GM12892 (cell line): Measurements from ENCODE around the gene ST3GAL3.

ENCODE experiments used
- DNase-seq: peaks from one replicate; pipeline ENCODE4 v3.0.0; 2011; ENCODE audit not compliant: insufficient read length
- FAIRE-seq: peaks from 2 replicates; lab custom pipeline; 2011; peaks lifted over from hg19 to GRCh38; lab: Jason Lieb, UNC
- POLR2A ChIP-seq: IDR thresholded peaks from 2 replicates; pipeline ENCODE4 v1.6.1; 2011; ENCODE audit warnings: low read depth, low read length, control low read depth
- POLR2AphosphoS5 ChIP-seq: IDR thresholded peaks from 2 replicates; pipeline ENCODE4 v1.6.1; 2011; ENCODE audit warnings: low read depth, low read length, control low read depth
- TAF1 ChIP-seq: IDR thresholded peaks from 2 replicates; pipeline ENCODE4 v1.6.1; 2011; ENCODE audit warnings: low read depth, mild to moderate bottlenecking, control low read depth, low read length, borderline replicate concordance

ST3GAL3 gene

GRCh38 chr1:43953361-43953760, 246.0 kb downstream of the ST3GAL3 start:
- no peak for TF ChIP-seq POLR2AphosphoS5
- no peak for TF ChIP-seq TAF1
- no peak for TF ChIP-seq POLR2A
- DNase-seq (no peak), FAIRE-seq (no peak)

GRCh38 chr1:43954036-43954435, 246.7 kb downstream of the ST3GAL3 start:
- no peak for TF ChIP-seq POLR2A
- TF ChIP-seq TAF1: no peak
- TF ChIP-seq POLR2AphosphoS5: no peak
- DNase-seq (no peak), FAIRE-seq (no peak)

- DNase-seq (no peak), FAIRE-seq (no peak)
- TF ChIP-seq TAF1: no peak
- TF ChIP-seq POLR2A: no peak
Observed at GRCh38 chr1:43956234-43956633, 248.9 kb downstream of the ST3GAL3 start.

DNA sequence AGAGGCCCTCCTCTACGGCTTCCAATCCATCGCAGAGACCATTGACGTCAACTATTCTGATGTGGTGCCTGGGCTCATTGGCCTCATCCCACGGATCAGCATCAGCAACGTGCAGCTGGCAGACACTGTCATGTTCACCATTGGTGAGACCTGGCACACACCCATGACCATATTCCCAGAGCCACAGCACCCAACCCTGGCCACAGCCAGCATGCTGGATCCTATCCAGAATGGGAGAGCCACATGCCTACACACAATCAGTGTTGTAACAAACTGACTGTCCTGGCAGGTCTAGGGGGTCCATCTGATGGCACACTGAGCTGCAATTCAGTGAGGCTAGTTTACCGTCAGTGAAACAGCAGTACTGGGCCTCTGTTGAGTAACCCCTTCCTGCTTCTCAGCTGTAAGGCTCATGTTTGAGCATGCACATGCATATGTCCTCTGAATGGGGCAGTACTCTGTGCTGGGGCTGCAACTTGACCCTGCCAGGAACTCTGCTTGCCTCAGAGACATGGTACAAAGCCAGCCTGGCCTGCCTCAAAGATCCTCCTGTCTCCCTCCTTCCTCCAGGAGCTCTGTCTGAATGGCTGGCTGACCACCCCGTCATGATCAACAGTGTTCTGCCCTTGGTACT, 250.2 kb downstream of the ST3GAL3 start:
- FAIRE-seq (no peak), DNase-seq (no peak)
- TF ChIP-seq POLR2AphosphoS5 (no peak), TAF1 (no peak), POLR2A (no peak)

DNA sequence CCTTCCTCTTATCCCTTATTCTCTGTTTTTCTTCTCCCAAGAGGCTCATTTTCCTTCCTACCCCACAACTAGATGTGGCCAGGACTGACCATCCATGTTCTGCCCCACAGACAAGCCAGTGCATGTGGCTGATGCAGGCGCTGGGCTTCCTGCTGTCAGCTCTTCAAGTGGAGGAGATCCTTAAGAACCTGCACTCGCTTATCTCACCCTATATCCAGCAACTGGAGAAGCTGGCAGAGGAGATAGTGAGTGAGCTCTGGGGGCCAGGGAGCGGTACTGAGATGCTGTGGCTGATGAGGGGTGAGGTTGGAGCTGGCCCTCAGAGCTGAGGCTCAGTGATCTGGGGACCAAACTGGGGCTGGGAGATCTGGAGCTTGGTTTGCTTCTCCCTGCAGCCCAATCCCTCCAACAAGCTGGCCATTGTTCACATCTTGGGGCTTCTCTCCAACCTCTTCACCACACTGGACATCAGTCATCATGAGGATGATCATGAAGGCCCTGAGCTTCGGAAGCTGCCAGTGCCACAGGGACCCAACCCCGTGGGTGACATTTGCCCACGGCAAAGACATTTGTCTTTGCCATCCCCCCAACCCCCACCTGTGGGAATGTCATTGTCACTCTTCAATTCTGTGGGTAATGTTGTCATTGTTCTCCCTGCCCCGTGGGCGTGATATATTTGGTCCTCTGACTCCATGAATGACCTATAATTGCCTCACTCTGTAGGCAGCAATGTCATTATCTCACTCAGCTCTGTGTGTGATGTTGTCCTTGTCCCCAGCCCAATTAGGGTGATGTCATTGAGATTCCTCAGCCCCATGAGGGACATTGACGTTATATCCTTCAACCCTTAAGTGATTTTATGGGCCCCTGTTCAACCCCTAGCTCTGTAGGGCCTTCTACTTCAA, 251.3 kb downstream of the ST3GAL3 start:
- FAIRE-seq (no peak), DNase-seq (no peak)
- TF ChIP-seq POLR2AphosphoS5 (no peak), POLR2A (no peak), TAF1 (no peak)

DNA sequence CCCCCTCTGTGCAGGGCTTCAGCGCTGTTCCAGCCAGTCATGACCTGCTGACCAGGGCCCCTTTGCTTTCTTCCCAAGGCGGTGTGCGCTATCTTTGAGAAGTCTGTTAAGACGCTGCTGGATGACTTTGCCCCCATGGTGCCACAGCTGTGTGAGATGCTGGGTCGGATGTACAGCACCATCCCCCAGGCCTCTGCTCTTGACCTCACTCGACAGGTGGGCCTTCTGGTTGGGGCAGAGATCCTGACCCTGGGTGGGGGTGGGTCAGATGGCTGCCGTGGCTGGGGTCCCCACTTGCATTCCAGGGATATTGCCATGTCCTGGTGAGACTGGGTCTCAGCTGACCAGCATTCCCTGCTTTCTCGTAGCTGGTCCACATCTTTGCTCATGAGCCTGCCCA, 253.5 kb downstream of the ST3GAL3 start:
- TF ChIP-seq TAF1: no peak
- FAIRE-seq: no peak
- no peak for DNase-seq

DNA sequence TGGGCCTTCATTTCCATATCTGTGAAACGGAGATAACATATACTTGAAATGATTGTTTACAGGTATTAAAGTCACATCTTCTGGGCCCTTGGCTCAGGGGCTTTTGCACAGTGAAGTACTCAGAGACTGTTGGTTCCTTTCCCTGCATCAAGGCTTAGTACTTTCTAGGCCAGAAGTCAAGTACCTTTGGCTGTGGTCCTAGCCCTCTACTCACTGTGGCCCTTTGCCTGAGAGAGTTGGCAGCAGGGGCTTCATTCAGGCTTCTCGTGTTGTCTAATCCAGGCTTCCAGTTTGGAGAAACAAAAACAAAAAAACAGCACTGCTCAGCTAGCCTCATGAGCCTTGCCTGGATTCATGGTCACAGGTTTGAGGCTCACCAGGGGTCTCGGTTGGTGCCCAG, 254.4 kb downstream of the ST3GAL3 start:
- no peak for TF ChIP-seq POLR2A
- TF ChIP-seq POLR2AphosphoS5: no peak
- TF ChIP-seq TAF1: no peak
- DNase-seq: no peak
- FAIRE-seq: no peak

GRCh38 chr1:43962324-43962723, 255.0 kb downstream of the ST3GAL3 start:
- TF ChIP-seq POLR2A (no peak), POLR2AphosphoS5 (no peak), TAF1 (no peak)
- FAIRE-seq: no peak

DNA sequence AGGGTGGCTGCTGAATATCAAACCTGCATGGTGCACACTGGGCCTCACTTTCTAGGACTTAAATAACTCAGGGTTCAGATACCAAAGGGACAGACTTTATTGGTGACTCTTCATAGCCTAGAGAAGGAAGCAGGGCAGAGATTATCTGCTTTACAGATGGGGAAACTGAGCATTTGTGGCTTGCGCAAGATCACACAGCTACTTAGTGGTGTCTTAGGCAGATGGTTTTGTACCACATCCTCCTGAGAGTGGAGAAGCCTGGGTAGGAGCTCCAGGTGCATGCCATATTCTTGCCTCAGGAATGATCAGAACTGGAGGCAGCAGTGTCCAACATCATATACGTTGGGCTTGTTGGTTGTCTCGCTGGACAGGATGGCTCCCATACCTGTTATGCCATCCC, 255.7 kb downstream of the ST3GAL3 start:
- no peak for DNase-seq
- FAIRE-seq: no peak
- no peak for TF ChIP-seq POLR2AphosphoS5
- TF ChIP-seq TAF1: no peak
- no peak for TF ChIP-seq POLR2A

More at GRCh38 chr1:43962324-43962723, 255.0 kb downstream of the ST3GAL3 start:
- no peak for DNase-seq

DNA sequence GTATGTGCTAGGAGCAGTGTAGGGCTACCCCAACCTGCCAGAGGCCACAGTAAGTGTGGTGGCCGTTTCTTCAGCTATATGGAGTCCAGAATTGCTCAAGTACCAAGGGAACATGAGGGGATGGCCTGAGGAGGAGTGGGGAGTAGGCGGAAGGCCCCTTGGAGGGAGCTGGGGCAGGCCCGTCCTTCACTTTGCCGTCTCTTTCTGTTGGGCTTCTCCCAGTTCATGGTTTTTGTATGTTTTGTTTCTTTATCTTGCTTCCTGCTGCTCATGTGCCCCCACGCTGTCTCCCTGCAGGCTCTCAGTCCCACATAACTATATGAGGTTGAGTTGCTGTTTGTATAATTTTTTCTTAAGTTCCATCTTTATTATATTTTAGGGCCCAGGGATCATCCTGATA, 256.6 kb downstream of the ST3GAL3 start:
- TF ChIP-seq TAF1: no peak
- no peak for TF ChIP-seq POLR2AphosphoS5
- no peak for TF ChIP-seq POLR2A
- FAIRE-seq: no peak
- no peak for DNase-seq

- DNase-seq (no peak), FAIRE-seq (no peak)
- no peak for TF ChIP-seq TAF1
- TF ChIP-seq POLR2AphosphoS5: no peak
- TF ChIP-seq POLR2A: no peak
Observed at GRCh38 chr1:43965316-43965715, 258.0 kb downstream of the ST3GAL3 start.
